Fibroblast of mammary gland (primary cell): Measurements from ENCODE around the gene UGT2B7.
A peak's percentile ranks its signal among the peaks of the same experiment; 100 is the strongest.
"Not testable (repeated sequence)": the region's sequence is repeated elsewhere in the genome, so short reads cannot be mapped to it uniquely, and the experiment has no call there.

ENCODE experiments used
- DNase-seq: peaks from one replicate; pipeline ENCODE4 v3.0.0-alpha.2; 2010; ENCODE audit warnings: low read depth
- H3K4me3 ChIP-seq: 2 replicates; pipeline ENCODE4 v1.5.1; 2011; ENCODE audit warnings: low read depth, mild to moderate bottlenecking, low read length, moderate library complexity; ENCODE audit not compliant: control insufficient read depth
- CTCF ChIP-seq: conservative IDR thresholded peaks from 2 replicates; pipeline ENCODE4 v1.5.1; 2011; ENCODE audit warnings: low read depth, low read length, inconsistent platforms; ENCODE audit not compliant: control insufficient read depth, insufficient read depth

Gene UGT2B7

GRCh38 chr4:69096111-69096656, at the start of gene UGT2B7:
Gene UGT2B7 (plus strand): TSS chr4:69096474. CDS start chr4:69096521, 47 bp downstream.
- no peak within 1 kb of the TSS for H3K4me3 ChIP-seq
- no peak for DNase-seq
- no peak for TF ChIP-seq CTCF

- DNase-seq, result no peak
- no peak for TF ChIP-seq CTCF
- no peak overlapping the region for H3K4me3 ChIP-seq
These were observed 46.4 kb upstream of the UGT2B7 start for GRCh38 chr4:69049860-69050259.

- DNase-seq, H3K4me3 ChIP-seq: not testable (repeated sequence)
These were observed 45.3 kb upstream of the UGT2B7 start for GRCh38 chr4:69050853-69051575.

GRCh38 chr4:69051576-69051943, 44.7 kb upstream of the UGT2B7 start:
- TF ChIP-seq CTCF, result no peak
- H3K4me3 ChIP-seq, result no peak overlapping the region
- no peak for DNase-seq

GRCh38 chr4:69053309-69053885, 42.9 kb upstream of the UGT2B7 start:
- H3K4me3 ChIP-seq, DNase-seq: not testable (repeated sequence)

GRCh38 chr4:69054033-69054432, 42.2 kb upstream of the UGT2B7 start:
- DNase-seq, H3K4me3 ChIP-seq: not testable (repeated sequence)

GRCh38 chr4:69054578-69055200, 41.6 kb upstream of the UGT2B7 start:
- TF ChIP-seq CTCF, result no peak
- no peak overlapping the region for H3K4me3 ChIP-seq
- DNase-seq, result peak; percentile 82

- TF ChIP-seq CTCF, result no peak
- no peak overlapping the region for H3K4me3 ChIP-seq
- DNase-seq, result no peak
These were observed 40.1 kb upstream of the UGT2B7 start for GRCh38 chr4:69056150-69056549.
